MCF 10A (cell line): ENCODE results near the gene PKD2L1. TPM values are rescaled to one million over a fixed set of nuclear protein-coding genes. Genes with fewer than 3 reads are reported as not detected.

Experiments
- BruUV-seq: library from RNA; stranded (reverse); fragments of 400-500 nt; replicated peaks from 2 replicates; lab custom pipeline; 2021; lab: Mats Ljungman, UMichigan
- CTCF ChIA-PET: fragments of 300-600 bp; sonication (Branson Sonifier 250); formaldehyde crosslinking; extraction: SDS; loops from one replicate; lab custom pipeline; 2021; ENCODE audit warnings: antibody characterized with exemption, inconsistent platforms; lab: Yijun Ruan, JAX
- POLR2A ChIA-PET: fragments of 300-600, 350-650 bp; sonication (Branson Sonifier 250); formaldehyde crosslinking; extraction: SDS; loops from one replicate; lab custom pipeline; 2020; ENCODE audit warnings: antibody characterized with exemption, inconsistent platforms; lab: Yijun Ruan, JAX
- DNase-seq: peaks from one replicate; pipeline ENCODE4 v3.0.0-alpha.2; 2018; ENCODE audit not compliant: unreplicated experiment
- H3K27ac Mint-ChIP-seq: one replicate; pipeline ENCODE4 v1.8.0; 2022; ENCODE audit warnings: mild to moderate bottlenecking, low read depth, mixed read lengths; ENCODE audit not compliant: unreplicated experiment
- H3K27me3 Mint-ChIP-seq: one replicate; pipeline ENCODE4 v1.8.0; 2022; ENCODE audit warnings: mixed read lengths; ENCODE audit not compliant: insufficient read depth, unreplicated experiment
- H3K36me3 Mint-ChIP-seq: one replicate; pipeline ENCODE4 v1.8.0; 2022; ENCODE audit warnings: mild to moderate bottlenecking, moderate library complexity, mixed read lengths; ENCODE audit not compliant: insufficient read depth, unreplicated experiment
- H3K4me1 Mint-ChIP-seq: one replicate; pipeline ENCODE4 v1.8.0; 2022; ENCODE audit warnings: mixed read lengths; ENCODE audit not compliant: insufficient read depth, unreplicated experiment
- H3K4me3 Mint-ChIP-seq: one replicate; pipeline ENCODE4 v1.8.0; 2022; ENCODE audit warnings: mild to moderate bottlenecking, moderate library complexity, mixed read lengths; ENCODE audit not compliant: unreplicated experiment
- H3K9me3 Mint-ChIP-seq: one replicate; pipeline ENCODE4 v1.8.0; 2022; ENCODE audit warnings: mixed read lengths; ENCODE audit not compliant: unreplicated experiment
- CTCF ChIP-seq: fragments of 200-600 bp; IDR thresholded peaks from one replicate; pipeline ENCODE4 v1.8.0; 2022; ENCODE audit warnings: antibody characterized with exemption, mild to moderate bottlenecking; ENCODE audit not compliant: unreplicated experiment
- intact Hi-C: fragments of 100-400 bp; cut with micrococcal nuclease; formaldehyde crosslinking; loops from 2 replicates; pipeline ENCODE4 v1.14.1; 2022
- total RNA-seq: library from RNA; stranded (reverse); gene quantifications from 2 replicates; pipeline ENCODE4 v1.2.3, GENCODE V29; 2022

Gene PKD2L1
- total RNA-seq, 1 experiment from 2014 or later: not detected

DNA sequence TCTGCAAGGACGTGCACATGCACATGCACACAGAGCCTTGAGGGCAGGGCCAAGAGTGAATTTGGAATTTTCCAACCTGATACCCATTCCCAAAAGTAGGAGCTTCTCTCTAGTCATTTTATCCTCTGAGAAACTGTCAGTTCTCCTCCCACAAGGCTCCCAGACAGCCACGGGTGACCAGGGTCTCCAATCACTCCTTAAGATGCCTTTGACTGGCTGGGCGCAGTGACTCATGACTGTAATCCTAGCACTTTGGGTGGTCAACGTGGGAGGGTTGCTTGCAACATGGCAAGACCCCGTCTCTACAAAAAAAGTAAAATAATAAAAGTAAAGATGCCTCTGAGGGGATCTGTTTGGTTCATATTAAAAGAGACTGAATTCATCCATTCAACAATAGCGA is 30.2 kb upstream of the PKD2L1 start:
- Mint-ChIP-seq H3K27ac (peak overlapping the region; percentile 43), H3K27me3 (no peaks in the 10 kb centered on the region), H3K4me3 (no peak overlapping the region), H3K4me1 (peaks cover 69% of the 10 kb centered on the region), H3K36me3 (peaks cover 71% of the 10 kb centered on the region), H3K9me3 (no peaks in the 10 kb centered on the region)
- no TSS peak for BruUV-seq
- intact Hi-C loops: no loop called here
- ChIA-PET POLR2A (interaction anchor here (0.6 to 13.8 kb wide), 6 partner anchors 8 to 162 kb away, joined by 3 to 493 read pairs (median 10); partner anchors contain the start of gene SCD), CTCF (interaction anchor here (0.7 to 1.7 kb wide), 5 partner anchors 12 to 74 kb away, joined by 3 to 13 read pairs (median 4); partner anchors contain the start of gene SCD)
- no peak for TF ChIP-seq CTCF
- DNase-seq: no peak

GRCh38 chr10:100359529-100360150 is 29.6 kb upstream of the PKD2L1 start:
- DNase-seq: no peak
- no TSS peak for BruUV-seq
- H3K9me3 Mint-ChIP-seq: no peaks in the 10 kb centered on the region
- peaks cover 77% of the 10 kb centered on the region for H3K36me3 Mint-ChIP-seq
- H3K4me3 Mint-ChIP-seq: no peak overlapping the region
- TF ChIP-seq CTCF: no peak
- intact Hi-C loops: no loop called here
- ChIA-PET CTCF (interaction anchor here (0.7 to 1.7 kb wide), 5 partner anchors 11 to 75 kb away, joined by 3 to 13 read pairs (median 4); partner anchors contain the start of gene SCD), POLR2A (interaction anchor here (0.6 to 13.8 kb wide), 6 partner anchors 9 to 176 kb away, joined by 4 to 493 read pairs (median 10); partner anchors contain the start of gene SCD)
- peak overlapping the region; percentile 43 for H3K27ac Mint-ChIP-seq
- no peaks in the 10 kb centered on the region for H3K27me3 Mint-ChIP-seq
- peaks cover 69% of the 10 kb centered on the region for H3K4me1 Mint-ChIP-seq

- no TSS peak for BruUV-seq
- Mint-ChIP-seq H3K36me3 (peaks cover 83% of the 10 kb centered on the region), H3K9me3 (no peaks in the 10 kb centered on the region), H3K27ac (peak overlapping the region; percentile 2), H3K27me3 (no peaks in the 10 kb centered on the region), H3K4me1 (peaks cover 63% of the 10 kb centered on the region), H3K4me3 (no peak overlapping the region)
- ChIA-PET POLR2A (interaction anchor here (0.6 to 13.8 kb wide), 5 partner anchors 9 to 176 kb away, joined by 4 to 493 read pairs (median 16); partner anchors contain the start of gene SCD), CTCF (interaction anchor here (1.0 to 1.7 kb wide), 3 partner anchors 11 to 16 kb away, joined by 3 to 13 read pairs (median 8); partner anchors contain the start of gene SCD)
- no peak for TF ChIP-seq CTCF
- intact Hi-C loops: no loop called here
- no peak for DNase-seq
Measured at GRCh38 chr10:100359030-100359432, 29.0 kb upstream of the PKD2L1 start.

DNA sequence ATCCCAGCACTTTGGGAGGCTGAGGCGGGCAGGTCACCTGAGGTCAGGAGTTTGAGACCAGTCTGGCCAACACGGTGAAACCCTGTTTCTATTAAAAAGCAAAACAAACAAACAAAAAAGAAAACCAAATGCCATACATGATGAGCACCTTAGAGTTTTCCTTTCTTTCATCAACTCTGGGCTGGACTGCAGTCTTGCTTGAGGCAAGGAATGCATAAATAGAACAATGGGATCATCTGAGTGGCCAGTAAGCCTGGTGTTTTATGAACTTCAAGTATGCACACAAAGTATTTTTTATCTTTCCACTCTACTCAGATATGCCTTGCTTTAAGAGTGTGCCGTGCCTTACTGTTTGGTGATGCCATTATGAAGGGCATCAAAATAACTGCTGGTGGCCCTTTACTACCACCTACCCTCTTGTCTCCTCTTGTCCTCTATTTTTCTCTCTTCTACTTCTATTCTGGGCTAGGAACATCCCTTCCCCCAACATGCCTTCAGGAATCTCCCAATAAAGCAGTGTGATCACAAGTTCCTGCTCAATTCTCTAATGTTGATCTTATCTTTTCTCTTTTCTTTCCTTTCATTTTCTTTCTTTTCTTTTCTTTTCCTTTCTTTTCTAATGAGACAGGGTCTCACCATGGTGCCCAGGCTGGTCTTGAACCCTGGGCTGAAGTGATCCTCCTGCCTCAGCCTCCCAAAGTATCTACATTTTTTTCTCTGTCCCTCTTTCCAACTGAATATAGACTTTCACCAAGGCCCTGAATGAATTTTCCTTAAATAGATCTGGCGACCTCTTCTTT is 27.2 kb upstream of the PKD2L1 start:
- H3K27ac Mint-ChIP-seq: peak overlapping the region; percentile 25
- H3K4me1 Mint-ChIP-seq: peaks cover 45% of the 10 kb centered on the region

More for the DNA sequence above, 27.2 kb upstream of the PKD2L1 start:
- Mint-ChIP-seq H3K36me3 (peaks cover 96% of the 10 kb centered on the region), H3K9me3 (no peaks in the 10 kb centered on the region), H3K27me3 (no peaks in the 10 kb centered on the region), H3K4me3 (no peak overlapping the region)
- CTCF ChIA-PET: no interaction called here
- POLR2A ChIA-PET: no interaction called here
- intact Hi-C loops: no loop called here
- no peak for TF ChIP-seq CTCF
- BruUV-seq: no TSS peak
- DNase-seq: no peak
